ENCODE results near the gene PDE4DIP.
"Not testable (repeated sequence)": the region's sequence is repeated elsewhere in the genome, so short reads cannot be mapped to it uniquely, and the experiment has no call there.

The PDE4DIP gene

GRCh38 chr1:148869634-148869961 lies 25.4 kb downstream of the PDE4DIP start:
- not testable (repeated sequence) for H3K27ac ChIP-seq; H2AFZ ChIP-seq; H3K79me2 ChIP-seq; H3K4me2 ChIP-seq (ENCODE audit: low read length); H3K9ac ChIP-seq; H3K36me3 ChIP-seq (ENCODE audit: control insufficient read depth, insufficient read depth, low read length); H3K27me3 ChIP-seq (ENCODE audit: control insufficient read depth, insufficient read depth, low read length); H3K4me1 ChIP-seq; H3K4me3 ChIP-seq (ENCODE audit: low read depth, low read length); H3K9me3 ChIP-seq (ENCODE audit: control insufficient read depth, low read length)

- H3K4me3 ChIP-seq (ENCODE audit: low read depth, low read length); H3K79me2 ChIP-seq; H3K4me1 ChIP-seq; H3K4me2 ChIP-seq (ENCODE audit: low read length); H3K9me3 ChIP-seq (ENCODE audit: control insufficient read depth, low read length); H3K27me3 ChIP-seq (ENCODE audit: control insufficient read depth, insufficient read depth, low read length); H3K36me3 ChIP-seq (ENCODE audit: control insufficient read depth, insufficient read depth, low read length); H3K9ac ChIP-seq; H2AFZ ChIP-seq; H3K27ac ChIP-seq: not testable (repeated sequence)
Measured at GRCh38 chr1:148874408-148875388, 30.5 kb downstream of the PDE4DIP start.

GRCh38 chr1:148879812-148880416 lies 35.7 kb downstream of the PDE4DIP start:
- H3K36me3 ChIP-seq (ENCODE audit: control insufficient read depth, insufficient read depth, low read length); H3K9ac ChIP-seq; H3K9me3 ChIP-seq (ENCODE audit: control insufficient read depth, low read length); H3K4me2 ChIP-seq (ENCODE audit: low read length); H3K4me3 ChIP-seq (ENCODE audit: low read depth, low read length); H3K4me1 ChIP-seq; H3K79me2 ChIP-seq; H3K27me3 ChIP-seq (ENCODE audit: control insufficient read depth, insufficient read depth, low read length); H3K27ac ChIP-seq; H2AFZ ChIP-seq: not testable (repeated sequence)

GRCh38 chr1:148881261-148881660 lies 37.0 kb downstream of the PDE4DIP start:
- H3K9me3 ChIP-seq (ENCODE audit: control insufficient read depth, low read length); H2AFZ ChIP-seq; H3K27me3 ChIP-seq (ENCODE audit: control insufficient read depth, insufficient read depth, low read length); H3K4me2 ChIP-seq (ENCODE audit: low read length); H3K27ac ChIP-seq; H3K4me3 ChIP-seq (ENCODE audit: low read depth, low read length); H3K4me1 ChIP-seq; H3K36me3 ChIP-seq (ENCODE audit: control insufficient read depth, insufficient read depth, low read length); H3K79me2 ChIP-seq; H3K9ac ChIP-seq: not testable (repeated sequence)

- not testable (repeated sequence) for H3K9me3 ChIP-seq (ENCODE audit: control insufficient read depth, low read length); H3K4me1 ChIP-seq; H3K27me3 ChIP-seq (ENCODE audit: control insufficient read depth, insufficient read depth, low read length); H2AFZ ChIP-seq; H3K79me2 ChIP-seq; H3K27ac ChIP-seq; H3K4me3 ChIP-seq (ENCODE audit: low read depth, low read length); H3K36me3 ChIP-seq (ENCODE audit: control insufficient read depth, insufficient read depth, low read length); H3K4me2 ChIP-seq (ENCODE audit: low read length); H3K9ac ChIP-seq
Measured at GRCh38 chr1:148885219-148885618, 41.0 kb downstream of the PDE4DIP start.

GRCh38 chr1:148886293-148886692 lies 42.1 kb downstream of the PDE4DIP start:
- H3K27me3 ChIP-seq (ENCODE audit: control insufficient read depth, insufficient read depth, low read length); H3K9me3 ChIP-seq (ENCODE audit: control insufficient read depth, low read length); H3K9ac ChIP-seq; H3K36me3 ChIP-seq (ENCODE audit: control insufficient read depth, insufficient read depth, low read length); H3K79me2 ChIP-seq; H3K27ac ChIP-seq; H3K4me2 ChIP-seq (ENCODE audit: low read length); H2AFZ ChIP-seq; H3K4me3 ChIP-seq (ENCODE audit: low read depth, low read length); H3K4me1 ChIP-seq: not testable (repeated sequence)

- not testable (repeated sequence) for H3K4me3 ChIP-seq (ENCODE audit: low read depth, low read length); H3K36me3 ChIP-seq (ENCODE audit: control insufficient read depth, insufficient read depth, low read length); H3K9ac ChIP-seq
Measured at GRCh38 chr1:148888597-148888996, 44.4 kb downstream of the PDE4DIP start.

GRCh38 chr1:148889267-148890074 lies 45.2 kb downstream of the PDE4DIP start:
- not testable (repeated sequence) for H3K27ac ChIP-seq; H3K79me2 ChIP-seq; H3K4me3 ChIP-seq (ENCODE audit: low read depth, low read length); H3K9ac ChIP-seq; H3K36me3 ChIP-seq (ENCODE audit: control insufficient read depth, insufficient read depth, low read length); H3K9me3 ChIP-seq (ENCODE audit: control insufficient read depth, low read length); H3K27me3 ChIP-seq (ENCODE audit: control insufficient read depth, insufficient read depth, low read length); H3K4me2 ChIP-seq (ENCODE audit: low read length); H2AFZ ChIP-seq; H3K4me1 ChIP-seq

More at GRCh38 chr1:148888597-148888996, 44.4 kb downstream of the PDE4DIP start:
- H2AFZ ChIP-seq; H3K4me1 ChIP-seq; H3K27ac ChIP-seq; H3K79me2 ChIP-seq; H3K9me3 ChIP-seq (ENCODE audit: control insufficient read depth, low read length); H3K4me2 ChIP-seq (ENCODE audit: low read length); H3K27me3 ChIP-seq (ENCODE audit: control insufficient read depth, insufficient read depth, low read length): not testable (repeated sequence)

GRCh38 chr1:148890075-148890568 lies 45.9 kb downstream of the PDE4DIP start:
- not testable (repeated sequence) for H3K4me1 ChIP-seq; H3K4me2 ChIP-seq (ENCODE audit: low read length); H3K27me3 ChIP-seq (ENCODE audit: control insufficient read depth, insufficient read depth, low read length); H2AFZ ChIP-seq; H3K27ac ChIP-seq; H3K79me2 ChIP-seq; H3K36me3 ChIP-seq (ENCODE audit: control insufficient read depth, insufficient read depth, low read length); H3K4me3 ChIP-seq (ENCODE audit: low read depth, low read length); H3K9ac ChIP-seq; H3K9me3 ChIP-seq (ENCODE audit: control insufficient read depth, low read length)

GRCh38 chr1:148894360-148895352 lies 50.4 kb downstream of the PDE4DIP start:
- H3K4me3 ChIP-seq (ENCODE audit: low read depth, low read length); H2AFZ ChIP-seq; H3K27me3 ChIP-seq (ENCODE audit: control insufficient read depth, insufficient read depth, low read length); H3K9me3 ChIP-seq (ENCODE audit: control insufficient read depth, low read length); H3K36me3 ChIP-seq (ENCODE audit: control insufficient read depth, insufficient read depth, low read length); H3K27ac ChIP-seq; H3K4me2 ChIP-seq (ENCODE audit: low read length); H3K4me1 ChIP-seq; H3K79me2 ChIP-seq; H3K9ac ChIP-seq: not testable (repeated sequence)
